ENCODE measurements around the gene PTPRG. TPM values are rescaled to one million over a fixed set of nuclear protein-coding genes. Genes with fewer than 3 reads are reported as not detected.

PTPRG gene
- total RNA-seq, 2 experiments from 2014 or later: not detected

GRCh38 chr3:62261736-62262135 is 700.4 kb downstream of the PTPRG start:
- DNase-seq (no peak), ATAC-seq (no peak)
- H3K4me3 Mint-ChIP-seq: no peak overlapping the region
- no peaks in the 10 kb centered on the region for H3K4me1 Mint-ChIP-seq (ENCODE audit: low read depth)
- peaks cover 4% of the 10 kb centered on the region for H3K9me3 Mint-ChIP-seq (ENCODE audit: insufficient read depth)
- POLR2A ChIA-PET: no interaction called here
- CTCF ChIA-PET: no interaction called here
- no peaks in the 10 kb centered on the region for H3K36me3 Mint-ChIP-seq (ENCODE audit: low read depth)
- no peaks in the 10 kb centered on the region for H3K27me3 Mint-ChIP-seq (ENCODE audit: low read depth)
- no peak overlapping the region for H3K27ac Mint-ChIP-seq

DNA sequence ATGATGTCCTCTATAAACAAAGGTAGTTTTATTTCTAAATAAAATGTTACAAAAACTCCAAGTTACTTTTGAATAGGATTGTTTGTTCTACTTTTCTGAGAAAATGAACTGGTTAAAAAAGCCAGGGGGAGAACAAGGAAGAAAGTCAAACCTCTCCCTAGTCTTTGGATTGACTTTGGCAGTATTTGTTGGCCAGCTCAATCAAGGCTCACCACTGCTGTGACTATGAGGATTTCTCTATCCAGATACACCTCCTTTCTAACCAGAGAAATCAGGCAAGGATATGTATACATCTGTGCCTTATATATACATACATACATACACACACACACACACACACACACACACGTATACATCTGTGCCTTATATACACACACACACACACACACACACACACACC is 704.2 kb downstream of the PTPRG start:
- no peak for ATAC-seq
- Mint-ChIP-seq H3K9me3 (ENCODE audit: insufficient read depth) (peaks cover 4% of the 10 kb centered on the region), H3K27me3 (ENCODE audit: low read depth) (no peaks in the 10 kb centered on the region), H3K4me1 (ENCODE audit: low read depth) (no peaks in the 10 kb centered on the region), H3K36me3 (ENCODE audit: low read depth) (no peaks in the 10 kb centered on the region), H3K4me3 (no peak overlapping the region), H3K27ac (no peak overlapping the region)
- DNase-seq: no peak
- POLR2A ChIA-PET: no interaction called here
- CTCF ChIA-PET: no interaction called here

- ATAC-seq: no peak
Observed at GRCh38 chr3:62266668-62267283, 705.4 kb downstream of the PTPRG start.

GRCh38 chr3:62276658-62277180 is 715.3 kb downstream of the PTPRG start:
- ChIA-PET POLR2A (no interaction called here), CTCF (no interaction called here)
- no peaks in the 10 kb centered on the region for H3K4me1 Mint-ChIP-seq (ENCODE audit: low read depth)
- no peaks in the 10 kb centered on the region for H3K36me3 Mint-ChIP-seq (ENCODE audit: low read depth)
- no peaks in the 10 kb centered on the region for H3K9me3 Mint-ChIP-seq (ENCODE audit: insufficient read depth)
- no peaks in the 10 kb centered on the region for H3K27me3 Mint-ChIP-seq (ENCODE audit: low read depth)
- H3K4me3 Mint-ChIP-seq: no peak overlapping the region
- no peak for ATAC-seq
- H3K27ac Mint-ChIP-seq: no peak overlapping the region
- no peak for DNase-seq

More at GRCh38 chr3:62266668-62267283, 705.4 kb downstream of the PTPRG start:
- DNase-seq: no peak
- Mint-ChIP-seq H3K27me3 (ENCODE audit: low read depth) (no peaks in the 10 kb centered on the region), H3K4me1 (ENCODE audit: low read depth) (no peaks in the 10 kb centered on the region), H3K9me3 (ENCODE audit: insufficient read depth) (peaks cover 4% of the 10 kb centered on the region), H3K27ac (no peak overlapping the region), H3K4me3 (no peak overlapping the region), H3K36me3 (ENCODE audit: low read depth) (no peaks in the 10 kb centered on the region)
- CTCF ChIA-PET: no interaction called here
- POLR2A ChIA-PET: no interaction called here

- no peaks in the 10 kb centered on the region for H3K9me3 Mint-ChIP-seq (ENCODE audit: insufficient read depth)
- ATAC-seq: no peak
- no peak for DNase-seq
- ChIA-PET POLR2A (no interaction called here), CTCF (no interaction called here)
- no peaks in the 10 kb centered on the region for H3K4me1 Mint-ChIP-seq (ENCODE audit: low read depth)
- H3K27ac Mint-ChIP-seq: no peak overlapping the region
- no peak overlapping the region for H3K4me3 Mint-ChIP-seq
- no peaks in the 10 kb centered on the region for H3K36me3 Mint-ChIP-seq (ENCODE audit: low read depth)
- no peaks in the 10 kb centered on the region for H3K27me3 Mint-ChIP-seq (ENCODE audit: low read depth)
Observed at GRCh38 chr3:62277450-62277849, 716.1 kb downstream of the PTPRG start.

DNA sequence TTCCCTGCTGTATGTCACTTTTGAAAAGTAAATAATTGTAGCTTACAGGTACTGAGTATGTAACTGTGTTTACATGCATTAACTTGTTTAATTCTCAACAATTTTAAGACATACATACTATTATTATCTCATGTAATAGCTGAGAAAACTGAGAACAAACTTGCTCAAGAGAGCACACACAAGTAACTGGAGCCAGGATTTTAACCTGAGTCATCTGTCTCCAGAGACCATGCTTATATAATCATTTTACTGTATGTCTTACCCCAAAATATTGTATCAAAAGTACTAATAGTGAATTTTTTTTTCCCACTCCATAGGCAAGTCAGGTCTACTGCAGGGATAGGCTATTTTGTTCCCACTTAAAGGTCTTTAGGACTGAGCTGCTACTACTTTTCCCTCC is 716.6 kb downstream of the PTPRG start:
- CTCF ChIA-PET: no interaction called here

DNA sequence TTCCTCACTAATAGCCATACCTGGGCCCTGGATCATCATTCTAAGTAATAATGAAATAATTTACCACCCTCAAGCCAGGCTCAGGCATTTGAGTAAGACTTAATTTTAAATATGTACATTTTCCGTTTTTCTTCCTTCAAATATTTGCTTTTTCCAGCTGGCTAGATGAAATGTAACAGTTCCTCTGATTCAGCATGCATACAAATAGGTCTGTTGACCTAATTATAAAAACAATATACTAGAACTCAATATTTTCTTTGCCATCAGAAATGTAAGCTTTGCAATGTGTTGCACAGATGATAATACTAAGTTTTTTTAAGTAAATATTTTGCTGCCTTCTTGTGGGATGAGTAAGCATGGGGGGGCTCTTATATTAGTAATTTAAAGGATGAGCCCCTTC is 720.4 kb downstream of the PTPRG start:
- Mint-ChIP-seq H3K4me1 (ENCODE audit: low read depth) (no peaks in the 10 kb centered on the region), H3K27me3 (ENCODE audit: low read depth) (no peaks in the 10 kb centered on the region), H3K27ac (no peak overlapping the region), H3K4me3 (no peak overlapping the region), H3K9me3 (ENCODE audit: insufficient read depth) (no peaks in the 10 kb centered on the region), H3K36me3 (ENCODE audit: low read depth) (no peaks in the 10 kb centered on the region)
- POLR2A ChIA-PET: no interaction called here
- DNase-seq (no peak), ATAC-seq (no peak)
- CTCF ChIA-PET: no interaction called here

More for the DNA sequence above, 716.6 kb downstream of the PTPRG start:
- ATAC-seq: no peak
- Mint-ChIP-seq H3K4me3 (no peak overlapping the region), H3K27me3 (ENCODE audit: low read depth) (no peaks in the 10 kb centered on the region), H3K4me1 (ENCODE audit: low read depth) (no peaks in the 10 kb centered on the region), H3K36me3 (ENCODE audit: low read depth) (no peaks in the 10 kb centered on the region), H3K27ac (no peak overlapping the region), H3K9me3 (ENCODE audit: insufficient read depth) (no peaks in the 10 kb centered on the region)
- POLR2A ChIA-PET: no interaction called here
- DNase-seq: no peak

- Mint-ChIP-seq H3K4me3 (no peak overlapping the region), H3K4me1 (ENCODE audit: low read depth) (no peaks in the 10 kb centered on the region), H3K36me3 (ENCODE audit: low read depth) (no peaks in the 10 kb centered on the region), H3K27me3 (ENCODE audit: low read depth) (no peaks in the 10 kb centered on the region), H3K9me3 (ENCODE audit: insufficient read depth) (no peaks in the 10 kb centered on the region), H3K27ac (no peak overlapping the region)
- ChIA-PET CTCF (no interaction called here), POLR2A (no interaction called here)
- ATAC-seq (no peak), DNase-seq (no peak)
Observed at GRCh38 chr3:62284442-62284841, 723.1 kb downstream of the PTPRG start.

- DNase-seq (no peak), ATAC-seq (no peak)
- POLR2A ChIA-PET: no interaction called here
- H3K4me1 Mint-ChIP-seq (ENCODE audit: low read depth): no peaks in the 10 kb centered on the region
- no peak overlapping the region for H3K27ac Mint-ChIP-seq
- no peaks in the 10 kb centered on the region for H3K9me3 Mint-ChIP-seq (ENCODE audit: insufficient read depth)
- no peaks in the 10 kb centered on the region for H3K27me3 Mint-ChIP-seq (ENCODE audit: low read depth)
- no peak overlapping the region for H3K4me3 Mint-ChIP-seq
- H3K36me3 Mint-ChIP-seq (ENCODE audit: low read depth): no peaks in the 10 kb centered on the region
- CTCF ChIA-PET: no interaction called here
Observed at GRCh38 chr3:62287392-62287927, 726.1 kb downstream of the PTPRG start.

- DNase-seq: no peak
- no peak overlapping the region for H3K4me3 Mint-ChIP-seq
- H3K36me3 Mint-ChIP-seq (ENCODE audit: low read depth): no peaks in the 10 kb centered on the region
- ChIA-PET CTCF (no interaction called here), POLR2A (no interaction called here)
- ATAC-seq: no peak
- no peaks in the 10 kb centered on the region for H3K4me1 Mint-ChIP-seq (ENCODE audit: low read depth)
- no peaks in the 10 kb centered on the region for H3K9me3 Mint-ChIP-seq (ENCODE audit: insufficient read depth)
- H3K27me3 Mint-ChIP-seq (ENCODE audit: low read depth): no peaks in the 10 kb centered on the region
- H3K27ac Mint-ChIP-seq: no peak overlapping the region
Observed at GRCh38 chr3:62289922-62290321, 728.6 kb downstream of the PTPRG start.

GRCh38 chr3:62293051-62293780 is 731.8 kb downstream of the PTPRG start:
- ChIA-PET CTCF (no interaction called here), POLR2A (no interaction called here)
- Mint-ChIP-seq H3K4me3 (no peak overlapping the region), H3K27ac (no peak overlapping the region), H3K4me1 (ENCODE audit: low read depth) (no peaks in the 10 kb centered on the region), H3K9me3 (ENCODE audit: insufficient read depth) (no peaks in the 10 kb centered on the region), H3K27me3 (ENCODE audit: low read depth) (no peaks in the 10 kb centered on the region), H3K36me3 (ENCODE audit: low read depth) (no peaks in the 10 kb centered on the region)
- DNase-seq (no peak), ATAC-seq (no peak)

DNA sequence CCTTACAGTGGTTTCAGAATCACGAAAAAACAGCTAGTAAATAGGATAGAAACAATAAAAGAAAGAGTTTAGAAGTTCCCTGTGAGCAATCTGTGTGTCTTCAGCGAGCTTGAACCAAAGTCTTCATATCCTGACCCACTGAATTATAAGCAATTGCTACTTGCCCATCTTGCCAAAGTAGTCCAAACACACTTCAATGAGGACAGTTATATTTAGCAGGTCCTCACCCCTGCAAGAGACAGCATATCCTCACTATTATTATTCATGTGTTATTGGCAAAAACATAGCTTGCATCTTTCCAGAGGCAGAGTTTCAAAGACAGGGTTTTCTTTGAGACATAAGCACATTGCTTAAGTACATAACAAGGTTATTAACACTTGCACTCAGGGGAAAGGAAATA is 734.2 kb downstream of the PTPRG start:
- Mint-ChIP-seq H3K9me3 (ENCODE audit: insufficient read depth) (no peaks in the 10 kb centered on the region), H3K27me3 (ENCODE audit: low read depth) (no peaks in the 10 kb centered on the region), H3K27ac (no peak overlapping the region), H3K4me3 (no peak overlapping the region), H3K4me1 (ENCODE audit: low read depth) (no peaks in the 10 kb centered on the region), H3K36me3 (ENCODE audit: low read depth) (no peaks in the 10 kb centered on the region)
- POLR2A ChIA-PET: no interaction called here
- ATAC-seq: no peak
- no peak for DNase-seq
- CTCF ChIA-PET: no interaction called here

Measured in activated CD8-positive, alpha-beta T cell treated with anti-CD3 and anti-CD28 coated beads, Interleukin-2, amount 10 ng/mL, durations not matched to agents 7 days and 5 days (primary cell).